Measurements from ENCODE around the gene RNF39. TPM values are rescaled to one million over a fixed set of nuclear protein-coding genes. Genes with fewer than 3 reads are reported as not detected.

RNF39 gene
- total RNA-seq, 1 donor from 2014 or later: not detected

DNA sequence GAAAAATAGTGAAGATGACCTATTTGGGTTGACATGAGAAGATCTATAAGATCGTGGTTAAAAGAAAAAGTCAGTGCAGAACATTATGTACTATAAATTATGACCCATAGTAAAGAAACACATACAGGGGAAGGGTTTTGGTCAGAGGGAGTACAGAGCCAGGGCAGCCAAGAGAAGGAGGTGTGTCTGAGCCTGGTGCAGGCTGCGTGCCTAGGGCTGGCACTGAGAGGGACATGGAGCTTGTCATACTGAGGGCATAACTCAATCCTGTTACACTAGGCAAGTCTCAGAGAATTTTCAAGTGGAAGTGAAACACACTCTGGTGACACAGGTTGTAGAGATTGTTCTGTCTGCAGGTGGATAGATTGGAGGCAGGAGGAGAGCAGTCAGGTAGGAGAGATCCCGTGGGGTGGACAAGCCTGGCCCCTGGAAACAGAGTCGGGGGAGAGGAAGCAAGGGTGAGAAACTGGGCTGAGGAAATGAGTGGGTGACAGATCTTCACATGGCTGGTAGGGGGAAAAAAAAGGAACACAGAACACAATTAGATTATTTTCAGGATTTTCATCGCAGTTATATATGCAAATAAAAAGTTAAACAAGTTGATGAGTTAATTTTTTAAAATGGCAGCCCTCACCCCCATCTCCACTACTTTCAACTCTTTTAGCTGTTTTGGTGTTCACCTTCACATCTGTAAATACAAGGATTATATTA, 18.5 kb upstream of the RNF39 start:
- Mint-ChIP-seq H3K36me3 (ENCODE audit: low read depth, unreplicated experiment) (peaks cover 5% of the 10 kb centered on the region), H3K9me3 (ENCODE audit: unreplicated experiment) (no peaks in the 10 kb centered on the region), H3K27ac (ENCODE audit: unreplicated experiment) (peak overlapping the region; percentile 64), H3K4me1 (ENCODE audit: unreplicated experiment) (peaks cover 53% of the 10 kb centered on the region), H3K27me3 (ENCODE audit: unreplicated experiment) (peaks cover 8% of the 10 kb centered on the region), H3K4me3 (ENCODE audit: unreplicated experiment) (no peak overlapping the region)
- DNase-seq (ENCODE audit: low spot score): no peak
- TF ChIP-seq, protein P1, sequence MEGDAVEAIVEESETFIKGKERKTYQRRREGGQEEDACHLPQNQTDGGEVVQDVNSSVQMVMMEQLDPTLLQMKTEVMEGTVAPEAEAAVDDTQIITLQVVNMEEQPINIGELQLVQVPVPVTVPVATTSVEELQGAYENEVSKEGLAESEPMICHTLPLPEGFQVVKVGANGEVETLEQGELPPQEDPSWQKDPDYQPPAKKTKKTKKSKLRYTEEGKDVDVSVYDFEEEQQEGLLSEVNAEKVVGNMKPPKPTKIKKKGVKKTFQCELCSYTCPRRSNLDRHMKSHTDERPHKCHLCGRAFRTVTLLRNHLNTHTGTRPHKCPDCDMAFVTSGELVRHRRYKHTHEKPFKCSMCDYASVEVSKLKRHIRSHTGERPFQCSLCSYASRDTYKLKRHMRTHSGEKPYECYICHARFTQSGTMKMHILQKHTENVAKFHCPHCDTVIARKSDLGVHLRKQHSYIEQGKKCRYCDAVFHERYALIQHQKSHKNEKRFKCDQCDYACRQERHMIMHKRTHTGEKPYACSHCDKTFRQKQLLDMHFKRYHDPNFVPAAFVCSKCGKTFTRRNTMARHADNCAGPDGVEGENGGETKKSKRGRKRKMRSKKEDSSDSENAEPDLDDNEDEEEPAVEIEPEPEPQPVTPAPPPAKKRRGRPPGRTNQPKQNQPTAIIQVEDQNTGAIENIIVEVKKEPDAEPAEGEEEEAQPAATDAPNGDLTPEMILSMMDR (IDR thresholded peaks at IDR 0.05; ENCODE audit: unreplicated experiment): no peak

DNA sequence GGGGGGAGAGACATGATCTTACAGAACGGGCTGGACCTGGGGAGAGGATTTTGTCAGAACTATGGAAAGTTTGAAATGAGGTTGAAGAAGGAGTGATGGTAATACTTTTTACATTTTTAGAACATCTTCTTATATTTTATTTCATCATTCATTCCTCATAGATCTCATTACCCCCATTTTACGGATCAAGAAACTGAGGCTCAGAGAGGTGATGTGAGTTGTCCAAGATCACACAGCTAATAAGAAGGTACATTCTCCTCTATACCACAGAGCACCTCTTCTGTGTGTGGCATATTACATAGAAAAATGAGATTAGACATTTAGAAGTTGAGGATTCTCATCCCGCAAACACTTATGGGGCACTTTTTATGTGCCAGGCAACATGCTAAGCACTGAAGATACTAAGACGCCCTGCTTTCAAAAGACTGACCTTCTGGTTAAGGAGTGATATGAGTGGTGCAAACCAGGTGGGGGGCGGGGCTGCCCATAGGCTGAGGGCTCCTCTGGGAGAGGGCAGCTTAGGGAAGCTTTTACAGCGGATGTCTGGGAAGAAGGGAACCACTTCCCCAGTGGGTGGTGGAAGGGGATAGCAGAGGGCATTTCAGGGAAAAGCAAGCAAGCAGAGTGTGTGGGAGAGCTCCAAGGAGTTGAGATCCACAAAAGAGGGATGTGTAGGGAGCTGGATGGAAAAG, 17.4 kb upstream of the RNF39 start:
- DNase-seq (ENCODE audit: low spot score): no peak
- H3K27ac Mint-ChIP-seq (ENCODE audit: unreplicated experiment): no peak overlapping the region
- TF ChIP-seq, protein P1 (IDR thresholded peaks at IDR 0.05; ENCODE audit: unreplicated experiment): no peak
- H3K4me1 Mint-ChIP-seq (ENCODE audit: unreplicated experiment): peaks cover 44% of the 10 kb centered on the region
- H3K9me3 Mint-ChIP-seq (ENCODE audit: unreplicated experiment): no peaks in the 10 kb centered on the region
- peaks cover 10% of the 10 kb centered on the region for H3K27me3 Mint-ChIP-seq (ENCODE audit: unreplicated experiment)
- H3K4me3 Mint-ChIP-seq (ENCODE audit: unreplicated experiment): no peak overlapping the region
- H3K36me3 Mint-ChIP-seq (ENCODE audit: low read depth, unreplicated experiment): peaks cover 5% of the 10 kb centered on the region

DNA sequence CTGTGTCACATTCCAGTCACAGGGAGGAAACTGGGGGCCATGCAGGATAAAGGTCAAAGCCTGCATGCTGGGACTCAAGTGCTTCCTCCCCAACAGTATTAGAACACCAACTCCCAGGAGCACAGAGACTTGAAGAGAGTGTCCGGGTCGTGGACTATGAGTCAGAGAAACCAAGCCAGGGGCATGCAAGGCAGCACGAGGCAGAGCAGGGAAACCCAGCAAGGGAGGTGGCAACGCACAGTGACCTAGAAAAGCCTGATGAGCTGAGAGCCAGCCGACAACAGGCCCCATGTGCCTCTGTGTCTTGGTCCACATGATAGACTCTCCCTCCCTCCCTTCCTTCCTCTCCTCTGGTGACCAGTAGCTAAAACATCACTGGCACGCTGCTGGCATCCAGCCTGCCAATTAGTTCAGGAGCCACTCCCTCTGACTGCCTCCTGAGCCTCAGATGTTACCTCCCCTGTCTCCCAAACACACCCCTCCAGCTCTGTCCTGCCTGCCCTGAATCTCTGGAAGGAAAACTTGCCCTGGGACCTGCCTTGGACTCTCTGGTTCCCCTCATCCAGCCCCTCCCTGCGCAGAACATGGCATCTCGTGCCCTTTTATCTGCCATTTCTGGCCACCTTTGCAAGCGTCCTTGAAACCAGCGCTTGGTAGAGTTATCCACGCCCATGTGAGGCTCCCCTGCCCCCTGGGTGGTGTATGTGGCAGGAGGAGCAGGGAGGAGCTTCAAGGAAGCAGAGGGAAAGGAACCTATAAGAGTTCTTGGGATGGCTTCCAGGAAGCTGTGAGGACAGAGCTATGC, 16.2 kb upstream of the RNF39 start:
- Mint-ChIP-seq H3K27me3 (ENCODE audit: unreplicated experiment) (peaks cover 7% of the 10 kb centered on the region), H3K9me3 (ENCODE audit: unreplicated experiment) (no peaks in the 10 kb centered on the region), H3K4me3 (ENCODE audit: unreplicated experiment) (no peak overlapping the region), H3K27ac (ENCODE audit: unreplicated experiment) (no peak overlapping the region), H3K4me1 (ENCODE audit: unreplicated experiment) (peaks cover 35% of the 10 kb centered on the region), H3K36me3 (ENCODE audit: low read depth, unreplicated experiment) (peaks cover 5% of the 10 kb centered on the region)
- DNase-seq (ENCODE audit: low spot score): no peak
- TF ChIP-seq, protein P1 (IDR thresholded peaks at IDR 0.05; ENCODE audit: unreplicated experiment): no peak

DNA sequence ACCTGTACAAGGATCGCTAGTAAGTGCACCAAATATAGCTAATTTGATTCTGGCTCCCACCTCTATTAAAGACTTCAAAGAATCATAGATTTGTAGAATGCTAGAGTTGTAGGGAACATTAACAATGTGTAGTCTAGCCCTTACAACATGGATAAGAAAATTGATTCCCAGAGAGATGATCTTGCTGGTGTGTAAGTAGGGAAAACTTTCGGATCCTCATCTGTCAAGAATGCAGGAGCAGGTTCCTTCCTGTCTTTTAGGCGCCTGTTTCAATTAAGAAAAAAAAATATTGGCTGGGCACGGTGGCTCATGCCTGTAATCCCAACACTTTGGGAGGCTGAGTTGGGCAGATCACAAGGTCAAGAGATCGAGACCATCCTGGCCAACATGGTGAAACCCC, 12.3 kb upstream of the RNF39 start:
- Mint-ChIP-seq H3K27ac (ENCODE audit: unreplicated experiment) (no peak overlapping the region), H3K4me1 (ENCODE audit: unreplicated experiment) (peaks cover 15% of the 10 kb centered on the region), H3K4me3 (ENCODE audit: unreplicated experiment) (no peak overlapping the region), H3K27me3 (ENCODE audit: unreplicated experiment) (peaks cover 4% of the 10 kb centered on the region), H3K9me3 (ENCODE audit: unreplicated experiment) (no peaks in the 10 kb centered on the region), H3K36me3 (ENCODE audit: low read depth, unreplicated experiment) (peaks cover 5% of the 10 kb centered on the region)
- no peak for DNase-seq (ENCODE audit: low spot score)
- TF ChIP-seq, protein P1 (IDR thresholded peaks at IDR 0.05; ENCODE audit: unreplicated experiment): no peak
